Measurements from ENCODE around the gene TGFBR3.

GRCh38 chr1:91866425-91866824 is 19.5 kb downstream of the TGFBR3 start:
- TF ChIP-seq POLR2A (IDR thresholded peaks at IDR 0.05) = no peak
- TF ChIP-seq, protein P1, sequence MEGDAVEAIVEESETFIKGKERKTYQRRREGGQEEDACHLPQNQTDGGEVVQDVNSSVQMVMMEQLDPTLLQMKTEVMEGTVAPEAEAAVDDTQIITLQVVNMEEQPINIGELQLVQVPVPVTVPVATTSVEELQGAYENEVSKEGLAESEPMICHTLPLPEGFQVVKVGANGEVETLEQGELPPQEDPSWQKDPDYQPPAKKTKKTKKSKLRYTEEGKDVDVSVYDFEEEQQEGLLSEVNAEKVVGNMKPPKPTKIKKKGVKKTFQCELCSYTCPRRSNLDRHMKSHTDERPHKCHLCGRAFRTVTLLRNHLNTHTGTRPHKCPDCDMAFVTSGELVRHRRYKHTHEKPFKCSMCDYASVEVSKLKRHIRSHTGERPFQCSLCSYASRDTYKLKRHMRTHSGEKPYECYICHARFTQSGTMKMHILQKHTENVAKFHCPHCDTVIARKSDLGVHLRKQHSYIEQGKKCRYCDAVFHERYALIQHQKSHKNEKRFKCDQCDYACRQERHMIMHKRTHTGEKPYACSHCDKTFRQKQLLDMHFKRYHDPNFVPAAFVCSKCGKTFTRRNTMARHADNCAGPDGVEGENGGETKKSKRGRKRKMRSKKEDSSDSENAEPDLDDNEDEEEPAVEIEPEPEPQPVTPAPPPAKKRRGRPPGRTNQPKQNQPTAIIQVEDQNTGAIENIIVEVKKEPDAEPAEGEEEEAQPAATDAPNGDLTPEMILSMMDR (IDR thresholded peaks at IDR 0.05) = no peak

All from Peyer's patch (tissue), 4 donors.